HepG2 (cell line): ENCODE measurements around the gene PDK2. TPM values are rescaled to one million over a fixed set of nuclear protein-coding genes. Genes with fewer than 3 reads are reported as not detected.

Source experiments
- ATAC-seq: fragments of 200-7000 bp; cut with Tn5 transposase; 3 replicates; pipeline ENCODE4 v1.9.1; 2020; ENCODE audit warnings: mild to moderate bottlenecking, moderate library complexity
- BruUV-seq: library from RNA; stranded (reverse); fragments of 400-500 nt; replicated peaks from 2 replicates; lab custom pipeline; 2021; lab: Mats Ljungman, UMichigan
- CTCF ChIA-PET: fragments of 300-600 bp; formaldehyde crosslinking; extraction: SDS; loops from one replicate; lab custom pipeline; 2021; ENCODE audit warnings: low total read pairs, inconsistent platforms, low intra/inter-chr PET ratio; lab: Yijun Ruan, JAX
- POLR2A ChIA-PET: fragments of 350-600 bp; sonication (Branson Sonifier 250); formaldehyde crosslinking; loops from one replicate; lab custom pipeline; 2020; ENCODE audit warnings: antibody characterized with exemption, inconsistent platforms; lab: Yijun Ruan, JAX
- DNase-seq: peaks from one replicate; pipeline ENCODE4 v3.0.0-alpha.2; 2015; ENCODE audit warnings: low spot score
- FAIRE-seq: peaks from 3 replicates; lab custom pipeline; 2011; peaks lifted over from hg19 to GRCh38; lab: Jason Lieb, UNC
- H2AFZ ChIP-seq: one replicate; pipeline ENCODE4 v1.6.1; 2011; ENCODE audit warnings: low read length, inconsistent platforms
- H3K27ac ChIP-seq: fragments of 300-600 bp; 3 replicates; pipeline ENCODE4 v1.8.0; 2011; ENCODE audit warnings: mixed run types, mild to moderate bottlenecking, mixed read lengths, low read length, inconsistent platforms; ENCODE audit not compliant: insufficient read depth; ENCODE audit errors: extremely low read length
- H3K27me3 ChIP-seq, 2 experiments: fragments of 200-600 bp in 1 of 2; 2 replicates in 1 of 2; 3 replicates in 1 of 2; pipeline versions ENCODE4 v1.6.0 to v1.8.0; 2011; ENCODE audit warnings: low read length in 2 of 2, mild to moderate bottlenecking in 2 of 2, moderate library complexity in 2 of 2, inconsistent platforms in 1 of 2; ENCODE audit not compliant: insufficient read depth in 2 of 2, control insufficient read depth in 1 of 2
- H3K36me3 ChIP-seq, 2 experiments: fragments of 200-600 bp in 1 of 2; replicated peaks in 1 of 2; 2 replicates in 1 of 2; 3 replicates in 1 of 2; pipeline versions ENCODE4 v1.5.1 to v1.8.0; 2011; ENCODE audit warnings: low read length in 2 of 2, inconsistent platforms in 1 of 2; ENCODE audit not compliant: insufficient read depth in 2 of 2, control insufficient read depth in 1 of 2
- H3K4me1 ChIP-seq: 2 replicates; pipeline ENCODE4 v1.5.1; 2012; ENCODE audit warnings: low read length, inconsistent platforms; ENCODE audit not compliant: insufficient read depth
- H3K4me2 ChIP-seq: 2 replicates; pipeline ENCODE4 v1.6.0; 2011; ENCODE audit warnings: low read depth, low read length, inconsistent platforms
- H3K4me3 ChIP-seq, 3 experiments: fragments of 200-600 bp in 1 of 3; sonication (generic), shearing (Covaris generic) in 1 of 3; replicated peaks in 1 of 3; 2 replicates each; pipeline ENCODE4 v1.5.1; 2011 to 2016; ENCODE audit warnings: low read length in 3 of 3, inconsistent platforms in 2 of 3, low read depth in 2 of 3, mild to moderate bottlenecking in 2 of 3, control low read depth in 1 of 3, mixed read lengths in 1 of 3; ENCODE audit not compliant: insufficient read depth in 1 of 3
- H3K79me2 ChIP-seq: one replicate; pipeline ENCODE4 v1.6.1; 2011; ENCODE audit warnings: low read length, inconsistent platforms; ENCODE audit not compliant: insufficient read depth
- H3K9ac ChIP-seq: 2 replicates; pipeline ENCODE4 v1.6.0; 2011; ENCODE audit warnings: mild to moderate bottlenecking, low read depth, low read length, inconsistent platforms; ENCODE audit not compliant: insufficient read depth
- H3K9me3 ChIP-seq: 2 replicates; pipeline ENCODE4 v1.5.1; 2012; ENCODE audit warnings: mild to moderate bottlenecking, low read length
- H4K20me1 ChIP-seq: 2 replicates; pipeline ENCODE4 v1.6.0; 2011; ENCODE audit warnings: inconsistent platforms, mild to moderate bottlenecking, low read length, moderate library complexity; ENCODE audit not compliant: insufficient read depth
- AKAP8 ChIP-seq: sonication (generic); formaldehyde crosslinking; IDR thresholded peaks from 2 replicates; pipeline ENCODE4 v1.5.1; 2020; ENCODE audit warnings: mild to moderate bottlenecking, missing genetic modification reagents
- HOXA7 ChIP-seq: sonication (generic); formaldehyde crosslinking; IDR thresholded peaks from 2 replicates; pipeline ENCODE4 v1.8.1; 2022; ENCODE audit warnings: mild to moderate bottlenecking, missing genetic modification reagents, moderate library complexity
- KDM2A ChIP-seq: sonication (generic); formaldehyde crosslinking; IDR thresholded peaks from 2 replicates; pipeline ENCODE4 v1.4.0; 2020; ENCODE audit warnings: low read depth, missing genetic modification reagents, borderline replicate concordance
- KLF15 ChIP-seq: sonication (generic); formaldehyde crosslinking; IDR thresholded peaks from 2 replicates; pipeline ENCODE4 v1.8.1; 2023; ENCODE audit warnings: borderline replicate concordance, mild to moderate bottlenecking, inconsistent platforms, missing genetic modification reagents, mixed read lengths
- MEF2D ChIP-seq: sonication (generic); formaldehyde crosslinking; IDR thresholded peaks from 2 replicates; pipeline ENCODE4 v1.5.1; 2020; ENCODE audit warnings: mild to moderate bottlenecking, missing genetic modification reagents
- MXI1 ChIP-seq: IDR thresholded peaks from 3 replicates; pipeline ENCODE4 v1.6.1; 2012; ENCODE audit warnings: low read depth, low read length, inconsistent platforms, borderline replicate concordance
- NR1H2 ChIP-seq: sonication (generic); formaldehyde crosslinking; IDR thresholded peaks from 2 replicates; pipeline ENCODE4 v1.8.1; 2022; ENCODE audit warnings: low read depth, missing genetic modification reagents, borderline replicate concordance
- PHF5A ChIP-seq: IDR thresholded peaks from one replicate; pipeline ENCODE4 v1.6.1; 2018; ENCODE audit warnings: low read depth, missing genetic modification reagents; ENCODE audit not compliant: unreplicated experiment
- ZFP37 ChIP-seq: sonication (generic); formaldehyde crosslinking; IDR thresholded peaks from 2 replicates; pipeline ENCODE4 v1.4.0; 2020; ENCODE audit warnings: missing genetic modification reagents, borderline replicate concordance
- ZNF430 ChIP-seq: sonication (generic); formaldehyde crosslinking; IDR thresholded peaks from 2 replicates; pipeline ENCODE4 v1.9.0; 2021; ENCODE audit warnings: mild to moderate bottlenecking, missing genetic modification reagents
- ZNF501 ChIP-seq: sonication (generic); formaldehyde crosslinking; IDR thresholded peaks from 2 replicates; pipeline ENCODE4 v1.5.1; 2020; ENCODE audit warnings: mild to moderate bottlenecking, moderate library complexity, missing genetic modification reagents
- ZNF530 ChIP-seq: sonication (generic); formaldehyde crosslinking; IDR thresholded peaks from 2 replicates; pipeline ENCODE4 v1.5.0; 2020; ENCODE audit warnings: low read depth, mild to moderate bottlenecking, missing genetic modification reagents
- ZNF598 ChIP-seq: sonication (generic); formaldehyde crosslinking; IDR thresholded peaks from 2 replicates; pipeline ENCODE4 v1.5.1; 2020; ENCODE audit warnings: mild to moderate bottlenecking, missing genetic modification reagents, borderline replicate concordance
- WGBS: methylation state at CpG from one replicate; pipeline ENCODE4 v1.1.6; 2017; ENCODE audit warnings: low lambda C conversion rate; 5-methylcytosine and 5-hydroxymethylcytosine counted together
- in situ Hi-C: cut with HindIII; loops from 2 replicates; pipeline ENCODE4 v1.10.0; 2017; ENCODE audit warnings: low pct_unique_long_range_greater_than_20kb; ENCODE audit not compliant: extremely low pct_ligation_motif_present
- intact Hi-C: fragments of 100-400 bp; cut with micrococcal nuclease; formaldehyde crosslinking; loops from one replicate; pipeline ENCODE4 v1.10.0; 2022; ENCODE audit not compliant: unreplicated experiment
- polyA plus RNA-seq, 8 experiments: library from polyadenylated mRNA; depleted of rRNA in 3 of 8; stranded (reverse) in 7 of 8; unstranded in 1 of 8; fragments of >200 nt; fragmentation: Illumina TruSeq in 4 of 8; extraction: Trizol in 4 of 8; gene quantifications; 2 replicates each; pipeline versions ENCODE4 v1.2.1 to v1.2.3, GENCODE V29; 2011 to 2016; ENCODE audit warnings: low read depth in 4 of 8, missing spikeins in 1 of 8, mixed read lengths in 1 of 8; ENCODE audit not compliant: insufficient read depth in 1 of 8
- total RNA-seq, 5 experiments: library from RNA; depleted of rRNA; stranded (reverse); fragments of >200 nt; fragmentation: Illumina TruSeq; extraction: Trizol; gene quantifications; 2 replicates each; pipeline ENCODE4 v1.2.3, GENCODE V29; 2016; ENCODE audit warnings: low read depth in 1 of 5
- TF ChIP-seq, protein P1 (sequence below): sonication (generic); formaldehyde crosslinking; IDR thresholded peaks from 2 replicates; pipeline ENCODE4 v1.4.0; 2020; ENCODE audit warnings: missing genetic modification reagents
- TF ChIP-seq, protein P2 (sequence below): sonication (generic); formaldehyde crosslinking; IDR thresholded peaks from 2 replicates; pipeline ENCODE4 v1.4.0; 2020; ENCODE audit warnings: missing genetic modification reagents

The PDK2 gene
- total and polyA plus RNA-seq, 2 of the 13 experiments (the other 11 are each of a cell fraction or from before 2014, with no cell fraction given): 18.5 to 59.7 TPM

DNA sequence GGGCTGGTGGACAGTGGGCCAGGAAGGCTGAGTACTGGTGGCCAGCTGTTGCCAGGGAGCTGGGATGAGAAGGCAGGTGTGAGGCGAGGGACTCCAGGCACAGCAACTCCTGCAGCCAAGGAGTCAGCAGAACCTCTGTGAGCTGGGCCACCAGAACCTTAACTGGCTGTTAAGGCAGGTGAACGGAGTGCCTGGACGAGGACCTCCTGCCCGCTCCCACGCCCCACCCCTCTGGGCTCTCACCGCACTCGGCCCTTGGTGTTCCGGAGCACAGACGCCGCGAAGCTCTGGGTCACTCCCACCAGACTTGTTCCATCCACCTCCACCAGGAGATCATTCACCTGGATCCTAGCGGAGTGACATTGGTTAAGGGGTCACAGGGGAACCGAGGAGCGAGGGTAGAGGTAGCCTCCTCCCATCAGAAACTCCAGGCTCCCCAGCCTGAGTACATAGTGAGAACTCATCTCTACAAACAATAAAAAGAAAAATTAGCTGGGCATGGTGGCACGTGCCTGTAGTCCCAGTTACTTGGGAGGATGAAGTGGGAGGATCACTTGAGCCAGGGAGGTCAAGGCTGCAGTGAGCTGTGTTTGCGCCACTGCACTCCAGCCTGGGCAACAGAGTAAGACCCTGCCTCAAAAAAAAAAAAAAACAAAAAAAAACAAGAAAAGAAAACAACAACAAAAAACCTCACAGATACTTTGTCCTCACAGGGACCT is 46.0 kb downstream of the PDK2 start:
- TF ChIP-seq KLF15 (CRISPR knock-in tag) (no peak), ZFP37 (CRISPR knock-in tag) (no peak), ZNF598 (no peak), HOXA7 (CRISPR knock-in tag) (no peak), MXI1 (no peak), NR1H2 (no peak), ZNF430 (CRISPR knock-in tag) (no peak), AKAP8 (CRISPR knock-in tag) (no peak), KDM2A (CRISPR knock-in tag) (no peak), ZNF530 (CRISPR knock-in tag) (no peak), ZNF501 (no peak), PHF5A (CRISPR knock-in tag) (no peak), MEF2D (no peak)
- TF ChIP-seq, protein P1, sequence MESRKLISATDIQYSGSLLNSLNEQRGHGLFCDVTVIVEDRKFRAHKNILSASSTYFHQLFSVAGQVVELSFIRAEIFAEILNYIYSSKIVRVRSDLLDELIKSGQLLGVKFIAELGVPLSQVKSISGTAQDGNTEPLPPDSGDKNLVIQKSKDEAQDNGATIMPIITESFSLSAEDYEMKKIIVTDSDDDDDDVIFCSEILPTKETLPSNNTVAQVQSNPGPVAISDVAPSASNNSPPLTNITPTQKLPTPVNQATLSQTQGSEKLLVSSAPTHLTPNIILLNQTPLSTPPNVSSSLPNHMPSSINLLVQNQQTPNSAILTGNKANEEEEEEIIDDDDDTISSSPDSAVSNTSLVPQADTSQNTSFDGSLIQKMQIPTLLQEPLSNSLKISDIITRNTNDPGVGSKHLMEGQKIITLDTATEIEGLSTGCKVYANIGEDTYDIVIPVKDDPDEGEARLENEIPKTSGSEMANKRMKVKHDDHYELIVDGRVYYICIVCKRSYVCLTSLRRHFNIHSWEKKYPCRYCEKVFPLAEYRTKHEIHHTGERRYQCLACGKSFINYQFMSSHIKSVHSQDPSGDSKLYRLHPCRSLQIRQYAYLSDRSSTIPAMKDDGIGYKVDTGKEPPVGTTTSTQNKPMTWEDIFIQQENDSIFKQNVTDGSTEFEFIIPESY (CRISPR knock-in tag): no peak
- TF ChIP-seq, protein P2, sequence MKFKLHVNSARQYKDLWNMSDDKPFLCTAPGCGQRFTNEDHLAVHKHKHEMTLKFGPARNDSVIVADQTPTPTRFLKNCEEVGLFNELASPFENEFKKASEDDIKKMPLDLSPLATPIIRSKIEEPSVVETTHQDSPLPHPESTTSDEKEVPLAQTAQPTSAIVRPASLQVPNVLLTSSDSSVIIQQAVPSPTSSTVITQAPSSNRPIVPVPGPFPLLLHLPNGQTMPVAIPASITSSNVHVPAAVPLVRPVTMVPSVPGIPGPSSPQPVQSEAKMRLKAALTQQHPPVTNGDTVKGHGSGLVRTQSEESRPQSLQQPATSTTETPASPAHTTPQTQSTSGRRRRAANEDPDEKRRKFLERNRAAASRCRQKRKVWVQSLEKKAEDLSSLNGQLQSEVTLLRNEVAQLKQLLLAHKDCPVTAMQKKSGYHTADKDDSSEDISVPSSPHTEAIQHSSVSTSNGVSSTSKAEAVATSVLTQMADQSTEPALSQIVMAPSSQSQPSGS (CRISPR knock-in tag): no peak
- Histone ChIP-seq H3K4me1 (peaks cover 23% of the 10 kb centered on the region), H3K9ac (no peak overlapping the region), H3K27ac (no peak overlapping the region), H3K79me2 (peaks cover under 1% of the 10 kb centered on the region), H3K4me2 (no peak overlapping the region), H3K4me3 (no peak overlapping the region), H3K9me3 (no peaks in the 10 kb centered on the region), H3K27me3 (no peaks in the 10 kb centered on the region), H2AFZ (no peak overlapping the region), H3K36me3 (peaks cover 57 to 75% of the 10 kb centered on the region in 2 experiments), H4K20me1 (peaks cover 6% of the 10 kb centered on the region; the same call in 1 of the 2 replicates)
- 97% methylated on average over 16 of the region's 16 CpGs for WGBS
- no peak for FAIRE-seq
- in situ Hi-C loops: no loop called here
- DNase-seq: no peak
- POLR2A ChIA-PET: no interaction called here
- BruUV-seq: no TSS peak
- intact Hi-C loops: no loop called here
- no peak for ATAC-seq
- CTCF ChIA-PET: interaction anchor here (2.2 kb wide), 1 partner anchor 20 kb away, joined by 32 read pairs; no protein-coding TSS in a partner anchor
